NT2/D1 (cell line): ENCODE results near the gene CAMK4.

Source experiments
- SUZ12 ChIP-seq: IDR thresholded peaks from 2 replicates; pipeline ENCODE4 v1.6.1; 2011; ENCODE audit not compliant: insufficient read length, insufficient read depth; ENCODE audit errors: extremely low read depth
- YY1 ChIP-seq: IDR thresholded peaks from 2 replicates; pipeline ENCODE4 v1.6.1; 2011; ENCODE audit not compliant: insufficient read length, insufficient read depth

DNA sequence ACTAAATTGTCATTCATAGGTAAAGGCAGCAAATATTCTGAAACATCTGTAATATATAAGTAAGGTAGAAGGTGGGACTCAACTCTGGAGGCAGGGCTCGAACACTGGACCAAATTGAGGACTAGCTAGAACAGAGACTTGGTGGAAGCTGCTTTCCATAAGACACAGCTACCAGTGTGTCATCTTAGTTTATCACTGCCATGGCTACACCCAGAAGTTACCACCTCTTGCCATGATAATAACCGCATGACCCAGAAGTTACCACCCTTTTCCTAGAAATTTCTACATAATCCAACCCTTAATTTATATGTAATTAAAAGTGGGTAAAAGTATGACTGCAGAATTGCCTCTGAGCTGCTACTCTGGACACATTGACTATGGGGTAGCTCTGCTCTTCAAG is 188.4 kb downstream of the CAMK4 start:
- TF ChIP-seq SUZ12 (no peak), YY1 (no peak)
